ENCODE results near the gene TTLL5. TPM values are rescaled to one million over a fixed set of nuclear protein-coding genes. Genes with fewer than 3 reads are reported as not detected.

Gene TTLL5
- total RNA-seq, 1 donor from 2014 or later, result 26.0 TPM

DNA sequence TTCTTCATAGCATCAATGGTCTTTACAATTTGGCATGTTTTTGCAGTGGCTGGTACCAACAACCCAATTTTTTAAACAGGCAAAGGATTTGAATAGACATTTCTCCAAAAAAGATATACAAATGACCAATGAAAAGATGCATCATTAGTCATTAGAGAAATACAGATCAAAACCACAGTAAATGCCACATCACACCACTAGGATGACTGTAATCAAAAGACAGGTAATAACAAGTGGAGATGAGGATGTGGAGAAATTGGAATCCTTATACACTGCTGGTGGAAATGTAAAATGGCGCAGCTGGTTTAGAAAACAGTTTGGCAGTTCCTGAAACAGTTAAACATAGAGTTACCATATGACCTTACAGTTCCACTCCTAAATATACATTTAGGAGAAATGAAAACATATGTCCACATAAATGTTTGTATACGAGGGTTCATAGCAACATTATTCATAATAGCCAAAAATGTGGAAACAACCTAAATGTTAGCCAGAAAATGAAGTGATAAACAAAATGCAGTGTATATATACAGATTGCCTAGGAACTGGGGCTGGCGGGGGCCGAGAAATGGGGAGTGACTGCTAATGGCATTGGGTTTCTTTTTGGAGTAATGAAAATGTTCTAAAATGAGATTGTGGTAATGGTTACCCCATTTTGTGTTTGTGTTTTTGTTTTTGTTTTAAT lies 265.5 kb downstream of the TTLL5 start:
- Histone ChIP-seq H3K27ac (no peak overlapping the region), H3K36me3 (no peaks in the 10 kb centered on the region), H3K27me3 (no peaks in the 10 kb centered on the region), H3K4me1 (no peaks in the 10 kb centered on the region), H3K9me3 (no peaks in the 10 kb centered on the region), H3K4me3 (no peak overlapping the region)
- TF ChIP-seq, protein P1, sequence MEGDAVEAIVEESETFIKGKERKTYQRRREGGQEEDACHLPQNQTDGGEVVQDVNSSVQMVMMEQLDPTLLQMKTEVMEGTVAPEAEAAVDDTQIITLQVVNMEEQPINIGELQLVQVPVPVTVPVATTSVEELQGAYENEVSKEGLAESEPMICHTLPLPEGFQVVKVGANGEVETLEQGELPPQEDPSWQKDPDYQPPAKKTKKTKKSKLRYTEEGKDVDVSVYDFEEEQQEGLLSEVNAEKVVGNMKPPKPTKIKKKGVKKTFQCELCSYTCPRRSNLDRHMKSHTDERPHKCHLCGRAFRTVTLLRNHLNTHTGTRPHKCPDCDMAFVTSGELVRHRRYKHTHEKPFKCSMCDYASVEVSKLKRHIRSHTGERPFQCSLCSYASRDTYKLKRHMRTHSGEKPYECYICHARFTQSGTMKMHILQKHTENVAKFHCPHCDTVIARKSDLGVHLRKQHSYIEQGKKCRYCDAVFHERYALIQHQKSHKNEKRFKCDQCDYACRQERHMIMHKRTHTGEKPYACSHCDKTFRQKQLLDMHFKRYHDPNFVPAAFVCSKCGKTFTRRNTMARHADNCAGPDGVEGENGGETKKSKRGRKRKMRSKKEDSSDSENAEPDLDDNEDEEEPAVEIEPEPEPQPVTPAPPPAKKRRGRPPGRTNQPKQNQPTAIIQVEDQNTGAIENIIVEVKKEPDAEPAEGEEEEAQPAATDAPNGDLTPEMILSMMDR (IDR thresholded peaks at IDR 0.05), result no peak
- DNase-seq (no peak), ATAC-seq (no peak)
- intact Hi-C loops (cut with DNase I), result no loop called here

DNA sequence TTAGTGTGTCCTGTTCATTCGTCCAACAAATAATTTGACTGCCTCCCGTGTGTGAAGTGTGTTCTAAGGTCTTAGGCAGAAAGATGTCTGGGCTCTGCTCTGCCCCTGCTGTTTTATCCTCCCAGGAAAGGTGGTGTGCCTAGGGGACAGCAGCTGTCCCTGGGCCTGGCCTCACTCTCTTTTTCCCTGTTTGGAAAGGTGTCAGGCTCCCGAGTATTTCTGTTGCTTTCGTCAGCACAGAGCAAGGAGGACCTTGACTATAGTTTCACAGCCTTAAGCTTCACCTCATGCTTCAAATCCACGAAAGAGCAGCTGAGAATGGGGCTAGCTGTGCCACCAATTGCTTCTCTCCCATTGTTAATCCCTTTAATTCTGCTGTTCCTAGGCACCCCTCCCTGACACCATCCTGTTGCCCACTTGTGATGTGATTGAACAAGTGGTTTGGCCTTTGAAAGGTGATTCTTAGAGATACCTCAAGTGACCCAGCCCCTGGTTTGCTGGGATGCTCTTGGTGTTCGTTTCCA lies 266.6 kb downstream of the TTLL5 start:
- ATAC-seq, result no peak
- TF ChIP-seq, protein P1 (IDR thresholded peaks at IDR 0.05), result no peak
- intact Hi-C loops (cut with DNase I), result no loop called here

DNA sequence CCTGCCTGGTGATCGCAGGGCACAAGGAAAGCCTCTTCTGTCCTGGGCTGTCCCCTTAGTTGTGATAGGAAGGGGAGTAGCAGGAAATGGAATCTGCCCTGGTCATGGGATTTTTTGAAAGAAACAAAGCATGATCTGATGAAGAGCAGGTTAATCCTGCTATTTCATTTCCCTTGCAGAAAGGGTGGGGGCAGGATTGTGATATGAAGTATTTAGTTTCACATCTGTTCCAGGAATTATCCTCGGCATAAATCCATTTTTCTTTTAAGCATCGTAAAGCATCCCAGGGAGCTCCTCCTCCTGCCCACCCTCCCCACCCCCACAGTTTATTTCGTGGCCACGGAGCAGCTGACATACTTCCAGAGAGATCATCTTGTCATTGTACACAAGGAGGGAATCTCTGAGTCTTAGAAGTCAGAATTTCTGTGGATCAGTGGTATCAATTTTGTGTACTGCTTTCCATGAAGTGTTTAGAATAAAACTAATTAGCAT lies 267.7 kb downstream of the TTLL5 start:
- ATAC-seq (no peak), DNase-seq (no peak)
- TF ChIP-seq, protein P1 (IDR thresholded peaks at IDR 0.05), result no peak
- H3K4me3 ChIP-seq, result no peak overlapping the region
- no peaks in the 10 kb centered on the region for H3K36me3 ChIP-seq
- no peaks in the 10 kb centered on the region for H3K9me3 ChIP-seq
- H3K27ac ChIP-seq, result no peak overlapping the region
- H3K4me1 ChIP-seq, result no peaks in the 10 kb centered on the region
- intact Hi-C loops (cut with DNase I), result no loop called here
- H3K27me3 ChIP-seq, result no peaks in the 10 kb centered on the region

More for the DNA sequence above, 266.6 kb downstream of the TTLL5 start:
- no peaks in the 10 kb centered on the region for H3K27me3 ChIP-seq
- H3K9me3 ChIP-seq, result no peaks in the 10 kb centered on the region
- H3K4me3 ChIP-seq, result no peak overlapping the region
- H3K4me1 ChIP-seq, result no peaks in the 10 kb centered on the region
- no peak overlapping the region for H3K27ac ChIP-seq
- no peaks in the 10 kb centered on the region for H3K36me3 ChIP-seq
- no peak for DNase-seq

DNA sequence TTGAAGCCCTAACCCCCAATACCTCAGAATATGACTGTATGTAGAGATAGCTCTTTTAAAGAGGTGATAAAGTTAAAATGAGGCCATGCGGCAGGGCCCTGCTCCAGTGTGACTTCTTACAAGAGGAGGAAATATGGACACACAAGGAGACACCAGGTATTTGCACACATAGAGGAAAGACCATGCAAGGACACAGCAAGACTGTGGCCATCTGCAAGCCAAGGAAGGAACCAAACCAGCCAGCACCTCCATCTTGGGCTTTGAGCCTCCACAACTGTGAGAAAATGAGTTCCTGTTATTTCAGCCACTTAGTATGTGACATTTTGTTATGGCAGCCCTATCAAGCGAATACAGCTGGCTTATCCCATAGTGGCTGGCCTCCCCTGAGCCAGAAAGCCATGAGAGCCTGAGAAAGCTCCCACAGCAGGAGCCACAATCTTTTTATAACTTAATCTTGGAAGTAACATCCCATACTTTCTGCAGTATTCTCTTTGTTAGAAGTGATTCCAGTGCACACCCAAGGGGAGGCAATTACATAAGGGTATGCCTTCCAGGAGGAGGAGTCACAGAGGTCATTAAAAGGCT lies 272.8 kb downstream of the TTLL5 start:
- Histone ChIP-seq H3K4me1 (no peaks in the 10 kb centered on the region), H3K27ac (no peak overlapping the region), H3K4me3 (no peak overlapping the region), H3K36me3 (no peaks in the 10 kb centered on the region), H3K9me3 (no peaks in the 10 kb centered on the region), H3K27me3 (no peaks in the 10 kb centered on the region)
- TF ChIP-seq, protein P1 (IDR thresholded peaks at IDR 0.05), result no peak
- ATAC-seq, result no peak
- intact Hi-C loops (cut with DNase I), result no loop called here
- DNase-seq, result no peak

DNA sequence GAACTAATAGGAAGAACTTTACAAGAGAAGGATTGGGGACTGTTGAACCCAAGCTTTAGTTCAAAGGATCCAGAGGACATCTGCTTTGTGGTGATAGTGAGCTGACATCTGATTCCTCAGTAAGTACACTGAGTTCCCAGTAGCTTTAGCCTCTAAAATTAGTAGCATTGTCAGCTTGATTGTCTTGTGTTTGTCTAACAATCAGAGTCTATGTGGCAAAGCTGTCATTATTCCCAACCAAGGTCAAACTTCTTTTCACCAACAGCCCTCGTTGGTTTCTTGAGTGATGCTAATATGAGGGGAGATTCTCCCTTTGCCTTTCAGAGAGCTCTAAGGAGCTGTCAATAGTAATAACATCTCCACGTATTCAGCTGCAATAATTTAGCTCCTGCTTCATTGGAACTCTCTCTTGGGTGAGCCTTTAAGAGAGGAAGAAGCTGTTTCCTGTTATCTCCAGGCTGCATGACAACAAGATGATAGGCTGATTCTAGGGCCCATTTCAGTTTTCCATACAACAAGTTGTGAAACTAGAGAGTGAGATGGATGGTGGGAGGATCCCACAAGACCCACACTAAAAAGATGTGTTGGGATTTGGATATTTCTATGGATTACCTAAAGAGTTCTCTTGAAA lies 274.1 kb downstream of the TTLL5 start:
- ATAC-seq (no peak), DNase-seq (no peak)
- Histone ChIP-seq H3K27ac (no peak overlapping the region), H3K9me3 (no peaks in the 10 kb centered on the region), H3K4me3 (no peak overlapping the region), H3K36me3 (no peaks in the 10 kb centered on the region), H3K27me3 (no peaks in the 10 kb centered on the region), H3K4me1 (no peaks in the 10 kb centered on the region)
- intact Hi-C loops (cut with DNase I), result no loop called here
- TF ChIP-seq, protein P1 (IDR thresholded peaks at IDR 0.05), result no peak

All from upper lobe of right lung (tissue), 1 donor.